Keratinocyte (primary cell): Measurements from ENCODE around the gene KLK6.

Experiments
- EZH2 ChIP-seq: IDR thresholded peaks from one replicate; pipeline ENCODE4 v1.6.1; 2012; ENCODE audit warnings: inconsistent platforms, mild to moderate bottlenecking, low read length, moderate library complexity
- TF ChIP-seq, protein P1 (sequence below), 3 experiments: IDR thresholded peaks in 1 of 3; conservative IDR thresholded peaks in 1 of 3; optimal IDR thresholded peaks in 1 of 3; 2 replicates in 2 of 3; 3 replicates in 1 of 3; pipeline versions ENCODE3 to v1.5.1; 2011; ENCODE audit warnings: low read length in 3 of 3, mild to moderate bottlenecking in 3 of 3, moderate library complexity in 2 of 3, control low read depth in 1 of 3, inconsistent platforms in 1 of 3; ENCODE audit not compliant: insufficient read depth in 2 of 3; ENCODE audit errors: extremely low read depth in 1 of 3

DNA sequence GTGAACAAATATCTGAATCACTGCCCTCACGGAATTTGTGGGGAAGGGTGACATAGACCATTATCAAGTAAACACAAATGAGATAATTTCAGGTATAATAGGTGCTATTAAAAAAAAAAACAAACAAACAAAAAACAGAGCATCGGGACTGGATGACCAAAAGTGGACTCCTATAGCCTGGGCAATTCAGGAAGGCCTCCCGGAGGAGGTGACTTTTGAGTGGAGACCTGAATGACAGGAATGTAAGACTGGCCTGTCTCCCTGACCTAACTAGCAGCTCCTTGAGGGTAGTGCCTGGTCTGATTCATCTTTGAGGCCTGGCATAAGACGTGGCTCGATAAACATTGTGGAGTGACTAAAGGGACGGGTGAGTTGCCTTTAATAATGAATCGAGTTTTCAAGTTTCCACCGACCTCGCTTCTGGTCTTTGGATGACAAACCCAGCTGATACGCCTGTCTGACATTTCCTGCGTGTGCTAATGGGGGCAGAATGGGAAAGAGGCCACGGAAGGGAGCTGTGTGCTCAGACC is 43.3 kb upstream of the KLK6 start:
- TF ChIP-seq, protein P1, sequence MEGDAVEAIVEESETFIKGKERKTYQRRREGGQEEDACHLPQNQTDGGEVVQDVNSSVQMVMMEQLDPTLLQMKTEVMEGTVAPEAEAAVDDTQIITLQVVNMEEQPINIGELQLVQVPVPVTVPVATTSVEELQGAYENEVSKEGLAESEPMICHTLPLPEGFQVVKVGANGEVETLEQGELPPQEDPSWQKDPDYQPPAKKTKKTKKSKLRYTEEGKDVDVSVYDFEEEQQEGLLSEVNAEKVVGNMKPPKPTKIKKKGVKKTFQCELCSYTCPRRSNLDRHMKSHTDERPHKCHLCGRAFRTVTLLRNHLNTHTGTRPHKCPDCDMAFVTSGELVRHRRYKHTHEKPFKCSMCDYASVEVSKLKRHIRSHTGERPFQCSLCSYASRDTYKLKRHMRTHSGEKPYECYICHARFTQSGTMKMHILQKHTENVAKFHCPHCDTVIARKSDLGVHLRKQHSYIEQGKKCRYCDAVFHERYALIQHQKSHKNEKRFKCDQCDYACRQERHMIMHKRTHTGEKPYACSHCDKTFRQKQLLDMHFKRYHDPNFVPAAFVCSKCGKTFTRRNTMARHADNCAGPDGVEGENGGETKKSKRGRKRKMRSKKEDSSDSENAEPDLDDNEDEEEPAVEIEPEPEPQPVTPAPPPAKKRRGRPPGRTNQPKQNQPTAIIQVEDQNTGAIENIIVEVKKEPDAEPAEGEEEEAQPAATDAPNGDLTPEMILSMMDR (optimal IDR thresholded peaks at IDR 0.05 in 1 of 3, IDR thresholded peaks at IDR 0.05 in 1 of 3, conservative IDR thresholded peaks at IDR 0.05 in 1 of 3; ENCODE audit: extremely low read depth in 1 of 3, insufficient read depth in 2 of 3, low read length in 3 of 3) = no peak
- TF ChIP-seq EZH2 = no peak
